Endothelial cell of umbilical vein (primary cell): ENCODE results near the gene HDAC8.

Experiments used
- CTCF ChIP-seq, 2 donors: IDR thresholded peaks; 1 replicate in 1 of 2; 2 replicates in 1 of 2; pipeline ENCODE4 v1.5.1; 2011; ENCODE audit warnings: low read length in 2 of 2, mild to moderate bottlenecking in 2 of 2, moderate library complexity in 2 of 2, control low read depth in 1 of 2, inconsistent platforms in 1 of 2, low read depth in 1 of 2; ENCODE audit not compliant: insufficient read depth in 1 of 2; ENCODE audit errors: extremely low read depth in 1 of 2
- EZH2 ChIP-seq: IDR thresholded peaks from 2 replicates; pipeline ENCODE4 v1.6.1; 2012; ENCODE audit warnings: borderline replicate concordance, low read depth, mild to moderate bottlenecking, moderate library complexity, low read length, inconsistent platforms; ENCODE audit not compliant: severe bottlenecking
- FOS ChIP-seq: IDR thresholded peaks from 2 replicates; pipeline ENCODE4 v1.6.1; 2011; ENCODE audit warnings: mild to moderate bottlenecking, low read length, moderate library complexity, borderline replicate concordance; ENCODE audit not compliant: insufficient read depth
- GATA2 ChIP-seq: IDR thresholded peaks from 2 replicates; pipeline ENCODE4 v1.7.0; 2011; ENCODE audit warnings: low read depth, mild to moderate bottlenecking, moderate library complexity, mixed read lengths, low read length; ENCODE audit not compliant: insufficient read length, insufficient read depth
- JUN ChIP-seq: IDR thresholded peaks from 2 replicates; pipeline ENCODE4 v1.6.1; 2011; ENCODE audit warnings: borderline replicate concordance, low read depth; ENCODE audit not compliant: insufficient read length, insufficient read depth
- MAX ChIP-seq: IDR thresholded peaks from 2 replicates; pipeline ENCODE4 v1.6.1; 2011; ENCODE audit not compliant: insufficient read depth, insufficient read length
- MYC ChIP-seq: IDR thresholded peaks from one replicate; pipeline ENCODE4 v1.6.1; 2011; ENCODE audit warnings: mild to moderate bottlenecking, low read depth, low read length
- POLR2A ChIP-seq: IDR thresholded peaks from 2 replicates; pipeline ENCODE4 v1.6.1; 2012; ENCODE audit warnings: low read depth, mild to moderate bottlenecking, control low read depth, low read length
- POLR2AphosphoS5 ChIP-seq: IDR thresholded peaks from 2 replicates; pipeline ENCODE4 v1.6.1; 2012; ENCODE audit warnings: low read depth, mild to moderate bottlenecking, control low read depth, low read length, moderate library complexity; ENCODE audit not compliant: insufficient read depth

- TF ChIP-seq CTCF (IDR thresholded peaks at IDR 0.05; ENCODE audit: extremely low read depth in 1 of 2, insufficient read depth in 1 of 2, low read depth in 1 of 2, low read length in 2 of 2) (no peak), POLR2A (no peak), EZH2 (no peak), MAX (no peak), POLR2AphosphoS5 (no peak), JUN (no peak), MYC (no peak), GATA2 (no peak), FOS (no peak)
Observed at GRCh38 chrX:72301781-72302180, 270.9 kb downstream of the HDAC8 start.
